C4-2B (cell line): ENCODE measurements around the gene LATS2.

Source experiments
- H3K27ac ChIP-seq: fragments of 450-650 bp; 2 replicates; pipeline ENCODE4 v1.5.1; 2017
- ZFX ChIP-seq: fragments of 450-650 bp; IDR thresholded peaks from 2 replicates; pipeline ENCODE4 v1.6.1; 2017
- TF ChIP-seq, protein P1 (sequence below): fragments of 450-650 bp; conservative IDR thresholded peaks from 2 replicates; pipeline ENCODE4 v1.5.1; 2017; ENCODE audit warnings: mild to moderate bottlenecking

The LATS2 gene

DNA sequence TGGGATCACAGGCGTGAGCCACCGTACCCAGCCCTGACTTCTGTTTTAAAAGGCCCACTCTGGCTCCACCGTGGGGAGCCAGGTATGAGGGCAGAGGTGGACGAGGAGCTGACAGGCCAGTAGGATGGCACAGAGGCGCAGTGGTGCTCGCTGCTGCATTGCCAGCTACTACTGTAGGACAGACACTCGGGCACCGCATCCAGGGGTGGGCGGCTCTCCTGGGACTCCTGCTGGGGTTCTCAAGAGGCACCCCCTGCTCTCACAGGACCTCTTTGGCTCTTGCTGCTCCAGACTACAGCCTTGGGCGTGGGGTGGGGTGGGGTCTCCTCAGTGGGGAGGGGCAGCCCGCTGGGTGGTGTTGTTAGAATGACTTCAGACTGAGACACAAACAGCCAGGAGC lies 53.4 kb downstream of the LATS2 start:
- TF ChIP-seq, protein P1, sequence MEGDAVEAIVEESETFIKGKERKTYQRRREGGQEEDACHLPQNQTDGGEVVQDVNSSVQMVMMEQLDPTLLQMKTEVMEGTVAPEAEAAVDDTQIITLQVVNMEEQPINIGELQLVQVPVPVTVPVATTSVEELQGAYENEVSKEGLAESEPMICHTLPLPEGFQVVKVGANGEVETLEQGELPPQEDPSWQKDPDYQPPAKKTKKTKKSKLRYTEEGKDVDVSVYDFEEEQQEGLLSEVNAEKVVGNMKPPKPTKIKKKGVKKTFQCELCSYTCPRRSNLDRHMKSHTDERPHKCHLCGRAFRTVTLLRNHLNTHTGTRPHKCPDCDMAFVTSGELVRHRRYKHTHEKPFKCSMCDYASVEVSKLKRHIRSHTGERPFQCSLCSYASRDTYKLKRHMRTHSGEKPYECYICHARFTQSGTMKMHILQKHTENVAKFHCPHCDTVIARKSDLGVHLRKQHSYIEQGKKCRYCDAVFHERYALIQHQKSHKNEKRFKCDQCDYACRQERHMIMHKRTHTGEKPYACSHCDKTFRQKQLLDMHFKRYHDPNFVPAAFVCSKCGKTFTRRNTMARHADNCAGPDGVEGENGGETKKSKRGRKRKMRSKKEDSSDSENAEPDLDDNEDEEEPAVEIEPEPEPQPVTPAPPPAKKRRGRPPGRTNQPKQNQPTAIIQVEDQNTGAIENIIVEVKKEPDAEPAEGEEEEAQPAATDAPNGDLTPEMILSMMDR, result no peak
- TF ChIP-seq ZFX, result no peak
- no peak overlapping the region for H3K27ac ChIP-seq

- H3K27ac ChIP-seq, result no peak overlapping the region
- no peak for TF ChIP-seq ZFX
- TF ChIP-seq, protein P1, result no peak
These were observed 55.0 kb downstream of the LATS2 start for GRCh38 chr13:21006141-21007005.

- TF ChIP-seq, protein P1, result no peak
- TF ChIP-seq ZFX, result no peak
- no peak overlapping the region for H3K27ac ChIP-seq
These were observed 56.2 kb downstream of the LATS2 start for GRCh38 chr13:21005193-21005592.

- TF ChIP-seq, protein P1, result no peak
- TF ChIP-seq ZFX, result no peak
- H3K27ac ChIP-seq, result no peak overlapping the region
These were observed 59.9 kb downstream of the LATS2 start for GRCh38 chr13:21001471-21001870.

DNA sequence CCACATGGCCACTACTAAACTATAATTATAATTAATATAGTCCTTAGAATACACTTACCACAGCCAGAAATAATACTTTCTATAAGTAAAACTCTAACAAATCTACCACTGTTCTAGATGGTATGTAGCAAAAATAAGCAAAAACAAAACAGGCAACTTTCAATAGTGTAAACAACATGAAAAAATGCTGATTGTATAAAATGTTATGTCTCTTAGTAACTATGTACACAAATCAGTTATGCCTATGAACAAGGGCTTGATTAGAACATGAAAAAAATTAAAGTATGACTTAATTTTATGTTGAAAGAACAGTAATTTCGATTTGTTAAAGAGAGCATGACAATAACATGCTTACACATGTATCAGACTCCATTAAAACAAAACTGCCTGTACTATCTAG lies 60.7 kb downstream of the LATS2 start:
- no peak overlapping the region for H3K27ac ChIP-seq
- TF ChIP-seq, protein P1, result no peak
- TF ChIP-seq ZFX, result no peak

DNA sequence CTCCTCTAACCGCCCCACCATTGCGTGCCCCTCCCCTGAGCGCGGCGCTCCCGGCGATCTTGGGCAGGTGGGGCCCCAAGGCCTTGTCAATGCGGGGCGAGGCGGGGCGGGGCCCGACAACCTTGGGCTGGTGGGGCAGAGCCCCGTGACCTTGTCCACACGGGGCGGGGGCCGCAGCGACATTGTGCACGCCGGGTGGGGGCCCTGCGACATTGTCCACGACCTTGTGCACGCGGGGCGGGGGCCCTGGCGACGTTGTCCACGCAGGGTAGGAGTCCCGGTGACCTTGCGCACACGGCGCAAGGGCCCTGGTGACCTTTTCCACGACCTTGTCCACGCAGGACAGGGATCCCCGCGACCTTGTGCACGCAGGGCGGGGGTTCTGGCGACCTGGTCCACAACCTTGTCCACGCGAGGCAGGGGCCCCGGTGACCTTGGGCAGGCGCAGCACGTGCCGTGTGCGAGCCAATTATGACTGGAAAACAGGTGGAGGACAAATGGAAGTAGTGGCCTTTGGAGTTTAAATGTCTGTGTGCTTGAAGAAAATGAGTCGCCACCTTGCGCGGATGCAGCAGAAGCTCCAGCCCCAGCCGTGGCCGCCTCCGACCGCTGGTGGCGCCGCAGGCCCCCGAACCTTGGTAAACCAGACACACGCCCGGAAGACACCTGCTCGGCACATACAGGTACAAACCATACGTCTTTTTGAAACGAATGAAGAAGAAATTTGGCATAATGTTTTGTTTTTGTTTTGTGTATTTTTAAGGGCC lies 62.6 kb downstream of the LATS2 start:
- TF ChIP-seq, protein P1, result no peak
- TF ChIP-seq ZFX, result no peak
- no peak overlapping the region for H3K27ac ChIP-seq
